Measurements from ENCODE around the gene HCAR2.
"Not testable (repeated sequence)": the region's sequence is repeated elsewhere in the genome, so short reads cannot be mapped to it uniquely, and the experiment has no call there.

Gene HCAR2

DNA sequence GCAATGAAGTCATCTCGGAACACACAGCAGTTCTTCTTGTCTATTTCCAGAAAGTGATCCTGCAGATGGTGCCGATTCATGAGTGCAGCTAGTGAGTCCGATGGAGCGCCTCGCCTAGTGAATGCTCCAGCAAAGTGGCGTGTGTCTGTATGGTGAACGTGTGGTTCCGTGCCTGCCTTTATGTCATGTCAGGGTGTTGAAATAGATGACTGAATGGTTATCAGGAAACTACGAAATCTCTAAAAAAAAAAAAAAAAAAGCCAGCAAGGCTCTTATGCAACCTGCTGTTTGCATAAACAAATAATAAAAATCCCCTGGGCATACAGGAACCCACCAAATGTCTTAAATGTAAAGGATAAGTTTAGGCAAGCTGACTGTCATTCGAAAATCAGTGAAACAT, 13.5 kb upstream of the HCAR2 start, which contains the start of gene HCAR3:
Gene HCAR3 (minus strand): TSS at position 154 of the 400 bp plus-strand sequence. CDS start 74 bp downstream, at position 80.
- not testable (repeated sequence) for DNase-seq (ENCODE audit: low read depth)

- not testable (repeated sequence) for DNase-seq (ENCODE audit: low read depth)
These were observed 12.1 kb upstream of the HCAR2 start for GRCh38 chr12:122715211-122715610.

- DNase-seq (ENCODE audit: low read depth), result not testable (repeated sequence)
These were observed 10.5 kb upstream of the HCAR2 start for GRCh38 chr12:122713491-122714188.

DNA sequence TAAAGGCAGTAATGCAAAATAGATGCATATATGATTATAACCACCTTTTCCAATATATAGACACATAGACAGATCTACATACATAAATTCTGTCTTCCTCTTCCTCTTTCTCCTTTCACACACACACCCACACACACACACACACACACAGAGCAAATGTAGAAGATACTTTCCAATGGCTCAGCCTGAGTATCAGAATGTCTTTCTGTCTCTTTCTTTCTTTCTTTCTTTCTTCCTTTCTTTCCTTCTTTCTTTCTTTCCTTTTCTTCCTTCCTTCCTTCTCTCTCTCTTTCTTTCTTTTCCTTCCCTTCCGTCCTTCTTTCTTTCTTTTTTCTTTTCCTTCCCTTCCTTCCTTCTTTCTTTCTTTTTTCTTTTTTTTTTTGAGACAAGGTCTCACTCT, 8.1 kb upstream of the HCAR2 start:
- DNase-seq (ENCODE audit: low read depth), result not testable (repeated sequence)

DNA sequence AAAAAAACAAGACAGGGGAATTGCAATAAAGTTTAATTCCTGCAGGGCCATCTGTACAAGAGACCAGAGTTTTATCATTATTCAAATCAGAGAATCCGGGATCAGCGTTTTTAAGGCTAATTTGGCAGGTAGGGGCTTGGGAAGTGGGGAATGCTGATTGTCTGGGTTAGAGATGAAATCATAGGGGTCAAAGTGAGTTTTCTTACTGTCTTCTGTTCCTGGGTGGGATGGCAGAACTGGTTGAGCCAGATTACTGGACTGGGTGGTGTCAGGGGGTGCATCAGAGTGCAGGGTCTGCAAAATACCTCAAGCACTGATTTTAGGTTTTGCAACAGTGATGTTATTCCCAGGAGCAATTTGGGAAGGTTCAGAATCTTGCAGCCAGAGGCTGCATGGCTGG, 7.2 kb upstream of the HCAR2 start:
- DNase-seq (ENCODE audit: low read depth), result not testable (repeated sequence)

- not testable (repeated sequence) for DNase-seq (ENCODE audit: low read depth)
These were observed 6.1 kb upstream of the HCAR2 start for GRCh38 chr12:122709287-122709686.

- DNase-seq (ENCODE audit: low read depth), result not testable (repeated sequence)
These were observed 684 bp upstream of the HCAR2 start for GRCh38 chr12:122703841-122704240.

- not testable (repeated sequence) for DNase-seq (ENCODE audit: low read depth)
These were observed 1.7 kb downstream of the HCAR2 start for GRCh38 chr12:122701481-122701880.

DNA sequence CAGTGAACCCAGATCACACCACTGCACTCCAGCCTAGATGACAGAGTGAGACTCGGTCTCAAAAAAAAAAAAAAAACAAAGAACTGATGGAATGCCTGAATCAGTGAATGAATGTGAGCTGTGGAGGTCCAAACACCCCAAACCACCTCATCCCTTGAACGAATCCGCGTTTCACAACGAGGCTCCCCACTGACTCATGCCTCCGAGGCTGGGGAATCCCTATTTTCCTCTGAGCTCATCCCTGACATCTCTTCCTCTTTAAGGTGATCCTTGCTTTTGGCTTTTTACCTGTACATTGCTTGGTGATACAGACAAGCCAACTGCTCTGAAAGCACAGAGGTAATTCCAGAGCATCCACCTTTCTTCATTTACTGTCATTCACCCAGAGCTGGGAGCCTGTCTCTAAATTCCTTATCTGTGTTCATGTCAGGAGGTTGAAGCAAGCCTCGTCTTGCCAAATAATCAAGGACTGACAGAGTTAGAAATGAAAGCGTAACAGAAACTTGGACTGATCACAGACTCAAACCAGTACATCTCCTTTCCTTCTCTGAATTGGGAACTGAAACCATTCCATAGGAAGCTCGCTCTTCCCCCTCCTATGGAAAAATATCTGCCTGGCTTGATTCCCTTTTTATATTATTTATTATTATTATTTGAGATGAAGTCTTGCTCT, 3.0 kb downstream of the HCAR2 start:
- DNase-seq (ENCODE audit: low read depth), result not testable (repeated sequence)

GRCh38 chr12:122696922-122697321, 6.2 kb downstream of the HCAR2 start:
- not testable (repeated sequence) for DNase-seq (ENCODE audit: low read depth)

DNA sequence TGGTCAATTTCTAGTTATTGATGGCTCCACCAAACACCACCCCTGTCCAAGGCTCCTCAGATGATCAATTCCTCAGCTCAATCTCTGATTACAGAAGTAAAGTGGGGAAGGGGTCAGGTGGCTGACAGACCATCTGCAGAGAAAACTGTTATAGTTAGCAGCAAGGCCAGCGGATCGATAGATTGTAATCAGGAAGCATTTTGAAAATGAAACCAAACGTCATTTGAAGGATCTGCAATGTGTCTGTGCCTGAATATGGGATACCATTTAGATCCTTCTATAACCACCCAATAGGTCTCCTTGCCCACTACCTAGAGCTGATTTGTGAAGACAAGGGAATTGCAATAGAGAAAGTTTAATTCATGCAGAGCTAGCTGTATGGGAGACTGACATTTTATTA, 11.6 kb downstream of the HCAR2 start:
- DNase-seq (ENCODE audit: low read depth), result no peak

- DNase-seq (ENCODE audit: low read depth), result no peak
These were observed 14.9 kb downstream of the HCAR2 start for GRCh38 chr12:122688291-122688690.

- no peak for DNase-seq (ENCODE audit: low read depth)
These were observed 16.1 kb downstream of the HCAR2 start for GRCh38 chr12:122687086-122687485.

DNA sequence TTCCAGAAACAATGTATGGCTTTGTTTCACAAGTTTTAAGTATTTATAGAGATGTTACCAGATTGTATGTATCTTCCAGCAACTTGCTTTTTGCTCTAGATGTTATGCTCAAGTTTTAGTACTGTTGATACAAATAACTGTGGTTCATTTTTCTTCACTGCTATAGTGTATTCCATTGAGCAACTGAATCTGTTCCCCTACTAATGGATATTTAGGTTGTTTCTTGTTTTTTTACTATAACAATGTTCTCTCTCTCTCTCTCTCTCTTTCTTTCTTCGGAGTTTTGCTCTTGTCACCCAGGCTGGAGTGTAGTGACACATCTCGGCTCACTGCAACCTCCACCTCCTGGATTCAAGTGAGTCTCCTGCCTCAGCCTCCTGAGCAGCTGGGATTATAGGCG, 16.6 kb downstream of the HCAR2 start:
- DNase-seq (ENCODE audit: low read depth), result no peak

DNA sequence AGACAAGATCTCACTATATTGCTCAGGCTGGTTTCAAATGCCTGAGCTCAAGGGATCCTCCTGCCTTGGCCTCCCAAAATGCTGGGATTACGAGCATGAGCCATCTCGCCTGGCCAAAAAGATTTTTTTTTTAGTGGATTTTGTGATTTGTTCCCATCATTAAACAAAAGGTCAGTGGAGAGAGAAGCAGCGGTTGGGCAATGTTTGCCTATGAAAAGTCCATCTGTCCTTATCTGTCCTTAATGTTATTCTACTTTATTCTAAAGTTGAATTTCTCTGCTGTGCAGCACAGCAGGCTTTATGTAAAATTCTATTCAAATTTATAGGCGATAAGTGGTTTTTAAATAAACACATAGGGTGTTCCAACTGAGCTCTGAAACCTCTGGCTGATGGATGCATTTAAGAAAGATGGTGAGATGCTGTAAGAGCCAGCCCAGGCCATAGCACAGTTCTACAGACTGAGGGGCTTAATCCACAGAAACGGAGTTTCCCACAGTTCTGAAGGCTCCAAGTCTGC, 18.8 kb downstream of the HCAR2 start:
- no peak for DNase-seq (ENCODE audit: low read depth)

DNA sequence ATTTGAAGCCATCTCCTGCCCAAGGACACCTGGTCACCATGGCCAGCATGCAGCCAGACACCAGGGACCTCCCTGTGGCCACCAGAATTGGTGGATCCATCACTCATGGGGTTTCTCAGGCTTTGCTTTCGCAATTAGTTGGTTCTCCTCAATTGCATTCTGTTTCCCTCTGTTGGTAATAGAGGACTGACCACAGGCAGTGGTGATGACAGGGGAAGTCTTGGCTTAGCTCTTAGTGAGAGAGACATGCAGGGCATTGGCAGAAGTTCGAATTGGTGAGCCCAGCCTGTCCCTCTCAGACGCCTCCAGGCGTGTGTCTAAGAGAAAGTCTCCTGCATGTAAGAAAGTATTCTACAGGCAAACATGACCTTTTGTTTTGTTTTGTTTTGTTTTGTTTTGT, 21.3 kb downstream of the HCAR2 start:
- no peak for DNase-seq (ENCODE audit: low read depth)

DNA sequence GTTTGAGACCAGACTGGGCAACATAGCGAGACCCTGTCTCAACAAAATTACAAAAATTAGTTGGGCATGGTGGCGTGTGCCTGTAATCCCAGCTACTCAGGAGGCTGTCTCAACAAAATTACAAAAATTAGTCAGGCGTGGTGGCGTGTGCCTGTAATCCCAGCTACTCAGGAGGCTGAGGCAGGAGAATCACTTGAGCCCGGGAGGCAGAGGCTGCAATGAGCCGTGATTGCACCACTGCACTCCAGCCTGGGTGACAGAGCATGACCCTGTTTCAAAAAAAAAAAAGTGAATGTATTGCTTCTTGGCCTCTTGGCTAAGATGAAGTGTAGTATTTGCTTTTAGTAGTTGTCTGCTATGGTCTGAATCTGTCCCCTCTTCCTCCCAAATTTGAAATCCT, 22.2 kb downstream of the HCAR2 start:
- not testable (repeated sequence) for DNase-seq (ENCODE audit: low read depth)

- DNase-seq (ENCODE audit: low read depth), result not testable (repeated sequence)
These were observed 26.4 kb downstream of the HCAR2 start for GRCh38 chr12:122676781-122677180.

- DNase-seq (ENCODE audit: low read depth), result not testable (repeated sequence)
These were observed 27.1 kb downstream of the HCAR2 start for GRCh38 chr12:122676015-122676414.

DNA sequence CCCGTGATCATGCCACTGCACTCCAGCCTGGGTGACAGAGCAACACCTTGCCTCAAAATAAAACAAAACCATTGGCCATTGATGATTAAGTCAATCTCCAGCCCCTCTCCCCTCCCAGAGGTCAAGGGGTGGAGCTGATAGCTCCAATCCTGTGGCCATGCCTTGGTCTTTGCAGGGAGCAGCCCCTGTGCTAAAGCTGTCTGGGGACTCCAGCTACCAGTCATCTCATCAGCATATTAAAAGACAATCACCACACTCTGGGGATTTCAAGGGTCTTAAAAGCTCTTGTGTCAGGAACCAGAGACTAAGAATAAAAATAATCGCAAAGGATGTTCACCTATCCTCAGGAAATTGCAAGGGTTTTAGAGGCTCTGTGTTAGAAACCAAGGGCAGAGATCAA, 30.6 kb downstream of the HCAR2 start:
- no peak for DNase-seq (ENCODE audit: low read depth)

- DNase-seq (ENCODE audit: low read depth), result no peak
These were observed 33.6 kb downstream of the HCAR2 start for GRCh38 chr12:122669397-122670070.

- DNase-seq (ENCODE audit: low read depth), result no peak
These were observed 34.9 kb downstream of the HCAR2 start for GRCh38 chr12:122668268-122668667.

- DNase-seq (ENCODE audit: low read depth), result no peak
These were observed 37.4 kb downstream of the HCAR2 start for GRCh38 chr12:122665759-122666158.

Measured in stimulated activated CD4-positive, alpha-beta T cell treated with anti-CD3 and anti-CD28 coated beads, Interleukin-2, amount 100 ng/mL, for 4 hours (primary cell).